Kidney (tissue), 14 donors: ENCODE measurements around the gene ZNF280B. TPM values are rescaled to one million over a fixed set of nuclear protein-coding genes. Genes with fewer than 3 reads are reported as not detected.

Experiments used
- DNase-seq, 5 donors: peaks; one replicate each; pipeline ENCODE4 v3.0.0-alpha.2; 2013 to 2020
- FAIRE-seq: peaks from 2 replicates; lab custom pipeline; 2012; peaks lifted over from hg19 to GRCh38; lab: Jason Lieb, UNC
- H3K27ac ChIP-seq, 2 donors: one replicate each; pipeline ENCODE4 v1.7.0; 2013; ENCODE audit warnings: low read depth in 2 of 2, low read length in 2 of 2, inconsistent platforms in 1 of 2
- H3K27me3 ChIP-seq: one replicate; pipeline ENCODE4 v1.7.1; 2013; ENCODE audit warnings: low read length, inconsistent platforms; ENCODE audit not compliant: control insufficient read depth, insufficient read depth
- H3K36me3 ChIP-seq, 3 donors: one replicate each; pipeline versions ENCODE4 v1.7.0 to v1.7.1; 2013; ENCODE audit warnings: low read length in 3 of 3, control low read depth in 1 of 3, inconsistent platforms in 1 of 3; ENCODE audit not compliant: insufficient read depth in 3 of 3, control insufficient read depth in 2 of 3
- H3K4me1 ChIP-seq, 3 donors: one replicate each; pipeline versions ENCODE4 v1.7.0 to v1.7.1; 2013; ENCODE audit warnings: low read length in 3 of 3, inconsistent platforms in 1 of 3, low read depth in 1 of 3; ENCODE audit not compliant: control insufficient read depth in 2 of 3, insufficient read depth in 2 of 3
- H3K4me3 ChIP-seq, 3 donors: one replicate each; pipeline versions ENCODE4 v1.7.0 to v1.8.1; 2013; ENCODE audit warnings: low read length in 3 of 3, control low read depth in 1 of 3, inconsistent platforms in 1 of 3
- H3K9ac ChIP-seq, 3 donors: one replicate each; pipeline versions ENCODE4 v1.7.0 to v1.7.1; 2013; ENCODE audit warnings: low read length in 3 of 3, control low read depth in 1 of 3, inconsistent platforms in 1 of 3
- H3K9me3 ChIP-seq, 3 donors: one replicate each; pipeline versions ENCODE4 v1.7.0 to v1.7.1; 2013; ENCODE audit warnings: low read length in 3 of 3, control low read depth in 1 of 3, inconsistent platforms in 1 of 3; ENCODE audit not compliant: control insufficient read depth in 2 of 3, insufficient read depth in 1 of 3
- intact Hi-C: fragments of 100-400 bp; cut with DNase I; formaldehyde crosslinking; loops from one replicate; pipeline ENCODE4 v1.11.1; 2022
- polyA plus RNA-seq: library from polyadenylated mRNA; stranded (reverse); fragments of 350-450 nt; fragmentation: Illumina TruSeq; extraction: RNeasy Lipid Tissue Mini Kit (QIAGEN cat#74804); gene quantifications from one replicate; pipeline ENCODE4 v1.2.3, GENCODE V29; 2014; ENCODE audit warnings: low read depth, low replicate concordance; ENCODE audit not compliant: insufficient read depth
- total RNA-seq: library from RNA; stranded (reverse); fragmentation: NEBNext Ultra II Directional; extraction: Animal tissue kit (Norgen Biotek cat#: 25700); gene quantifications from one replicate; pipeline ENCODE4 v1.2.1, GENCODE V29; 2021
- TF ChIP-seq, protein P1 (sequence below): IDR thresholded peaks from 3 replicates; pipeline ENCODE4 v1.5.1; 2012; ENCODE audit warnings: mild to moderate bottlenecking, moderate library complexity, borderline replicate concordance; ENCODE audit not compliant: insufficient read depth; ENCODE audit errors: extremely low read depth
- donor health status: control.
- donor health status: control.
- donor health status: control.
- donor health status: control.
- donor health status: control.
- donor health status: DM: yes; HTN: yes; CAD: no.
- donor health status: Normal renal cell carcinoma (clear cell type).

The ZNF280B gene
- total and polyA plus RNA-seq, 2 donors from 2014 or later = 0.26 to 1.0 TPM

DNA sequence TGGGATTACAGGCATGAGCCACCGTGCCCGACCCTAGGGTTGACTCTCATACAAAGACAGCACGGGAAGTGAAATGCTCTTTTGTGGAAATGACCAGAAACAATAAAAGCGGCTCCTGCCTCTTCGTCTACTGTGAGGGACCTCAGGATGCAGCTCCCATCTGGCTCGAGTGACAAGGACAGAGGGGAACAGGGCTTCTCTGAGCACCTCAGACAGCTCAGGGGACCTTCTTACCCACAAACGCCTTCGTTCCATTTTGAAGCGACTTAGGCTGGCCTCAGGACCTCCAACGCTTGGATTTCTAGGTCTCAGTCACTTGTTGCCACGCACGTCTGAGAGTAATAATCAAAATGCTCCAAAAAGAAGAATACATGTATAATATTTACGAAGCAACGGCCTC, 48.0 kb upstream of the ZNF280B start:
- intact Hi-C loops = no loop called here
- no peaks in the 10 kb centered on the region for H3K4me1 ChIP-seq

GRCh38 chr22:22555596-22555995, 47.1 kb upstream of the ZNF280B start:
- no peaks in the 10 kb centered on the region for H3K27me3 ChIP-seq
- no peak overlapping the region for H3K9ac ChIP-seq
- H3K4me3 ChIP-seq = no peak overlapping the region
- H3K4me1 ChIP-seq = no peaks in the 10 kb centered on the region
- no peaks in the 10 kb centered on the region for H3K36me3 ChIP-seq
- no peaks in the 10 kb centered on the region for H3K9me3 ChIP-seq
- no peak overlapping the region for H3K27ac ChIP-seq
- TF ChIP-seq, protein P1, sequence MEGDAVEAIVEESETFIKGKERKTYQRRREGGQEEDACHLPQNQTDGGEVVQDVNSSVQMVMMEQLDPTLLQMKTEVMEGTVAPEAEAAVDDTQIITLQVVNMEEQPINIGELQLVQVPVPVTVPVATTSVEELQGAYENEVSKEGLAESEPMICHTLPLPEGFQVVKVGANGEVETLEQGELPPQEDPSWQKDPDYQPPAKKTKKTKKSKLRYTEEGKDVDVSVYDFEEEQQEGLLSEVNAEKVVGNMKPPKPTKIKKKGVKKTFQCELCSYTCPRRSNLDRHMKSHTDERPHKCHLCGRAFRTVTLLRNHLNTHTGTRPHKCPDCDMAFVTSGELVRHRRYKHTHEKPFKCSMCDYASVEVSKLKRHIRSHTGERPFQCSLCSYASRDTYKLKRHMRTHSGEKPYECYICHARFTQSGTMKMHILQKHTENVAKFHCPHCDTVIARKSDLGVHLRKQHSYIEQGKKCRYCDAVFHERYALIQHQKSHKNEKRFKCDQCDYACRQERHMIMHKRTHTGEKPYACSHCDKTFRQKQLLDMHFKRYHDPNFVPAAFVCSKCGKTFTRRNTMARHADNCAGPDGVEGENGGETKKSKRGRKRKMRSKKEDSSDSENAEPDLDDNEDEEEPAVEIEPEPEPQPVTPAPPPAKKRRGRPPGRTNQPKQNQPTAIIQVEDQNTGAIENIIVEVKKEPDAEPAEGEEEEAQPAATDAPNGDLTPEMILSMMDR = no peak
- intact Hi-C loops = no loop called here
- no peak for DNase-seq
- FAIRE-seq = no peak

More for the DNA sequence above, 48.0 kb upstream of the ZNF280B start:
- DNase-seq (no peak), FAIRE-seq (no peak)
- Histone ChIP-seq H3K9me3 (no peaks in the 10 kb centered on the region), H3K27ac (no peak overlapping the region), H3K9ac (no peak overlapping the region), H3K36me3 (no peaks in the 10 kb centered on the region), H3K27me3 (no peaks in the 10 kb centered on the region), H3K4me3 (no peak overlapping the region)
- TF ChIP-seq, protein P1 = no peak

DNA sequence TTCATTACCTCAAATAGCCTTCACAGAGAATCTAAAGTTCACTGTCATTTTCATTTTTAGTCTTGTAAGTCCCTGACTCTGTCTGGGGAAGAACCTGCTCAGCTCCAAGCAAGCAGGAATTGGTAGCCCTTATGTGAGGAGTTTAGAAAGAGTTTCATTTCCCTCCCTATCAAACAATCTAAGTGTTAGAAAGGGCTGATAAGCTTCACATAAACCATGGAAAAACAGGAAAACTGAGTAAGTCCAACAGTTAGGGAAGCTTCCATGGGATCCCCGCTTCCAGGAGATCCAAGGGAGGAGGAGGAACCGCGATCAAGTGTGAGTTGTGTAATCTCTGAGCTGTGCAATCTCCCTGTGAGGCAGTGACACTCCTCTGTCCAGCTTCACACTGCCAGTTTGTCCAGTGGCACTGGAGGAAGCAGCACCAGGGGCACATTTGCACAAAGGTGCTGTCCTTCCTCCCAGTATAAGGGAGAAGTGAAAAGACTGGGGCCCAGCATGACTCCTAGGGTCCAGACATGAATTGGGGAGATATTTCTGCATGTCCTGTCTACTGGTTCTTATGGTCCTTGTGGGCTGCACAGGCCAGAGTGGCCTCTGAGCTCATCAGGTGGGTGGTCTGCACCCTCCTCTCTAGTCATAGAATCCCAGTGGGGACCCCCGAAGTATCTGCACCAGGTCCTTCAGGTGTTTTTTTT, 46.2 kb upstream of the ZNF280B start:
- intact Hi-C loops = no loop called here
- Histone ChIP-seq H3K9ac (no peak overlapping the region), H3K4me3 (no peak overlapping the region), H3K9me3 (no peaks in the 10 kb centered on the region), H3K36me3 (no peaks in the 10 kb centered on the region), H3K4me1 (no peaks in the 10 kb centered on the region), H3K27ac (no peak overlapping the region), H3K27me3 (no peaks in the 10 kb centered on the region)
- DNase-seq (no peak), FAIRE-seq (no peak)
- TF ChIP-seq, protein P1 = no peak
